ENCODE measurements around the gene ABHD11. TPM values are rescaled to one million over a fixed set of nuclear protein-coding genes. Genes with fewer than 3 reads are reported as not detected.

Gene ABHD11
- total RNA-seq, 4 donors from 2014 or later: 6.1 to 7.9 (median 7.2) TPM

DNA sequence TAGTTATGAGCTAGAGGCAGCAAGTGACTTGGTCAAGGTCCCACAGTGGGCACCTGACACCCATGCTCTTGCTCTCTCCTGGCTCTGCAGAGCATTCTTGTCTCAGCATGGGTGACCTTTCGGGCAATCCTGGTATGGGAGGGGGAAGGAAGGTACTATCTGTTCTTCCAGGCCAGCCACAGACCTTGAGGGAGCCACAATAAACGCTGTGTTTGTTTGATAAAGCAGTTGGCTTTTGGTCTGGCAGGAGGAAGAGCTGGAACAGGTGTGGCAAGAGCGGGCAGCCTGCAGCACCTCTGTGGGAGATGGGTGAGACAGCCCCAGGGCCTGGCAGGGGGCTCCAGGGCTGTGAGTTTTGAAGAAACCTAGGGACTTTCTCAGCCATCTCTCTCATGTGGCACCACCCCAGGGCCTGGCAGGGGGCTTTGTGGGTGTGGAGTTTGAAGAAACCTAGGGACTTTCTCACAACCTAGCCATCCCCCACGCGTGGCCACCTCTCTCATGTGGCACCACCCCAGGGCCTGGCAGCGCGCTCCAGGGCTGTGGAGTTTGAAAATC, 20.1 kb upstream of the ABHD11 start:
- intact Hi-C loops (cut with DNase I): no loop called here
- Histone ChIP-seq H3K36me3 (no peaks in the 10 kb centered on the region), H3K4me1 (no peaks in the 10 kb centered on the region), H3K4me3 (no peak overlapping the region), H3K9me3 (no peaks in the 10 kb centered on the region), H3K27ac (replicated peaks in 1 of 4) (no peak overlapping the region), H3K27me3 (no peaks in the 10 kb centered on the region)
- 85% methylated on average over 7 of the region's 7 CpGs for WGBS
- no peak for DNase-seq (ENCODE audit: extremely low spot score)
- TF ChIP-seq EP300 (IDR thresholded peaks at IDR 0.05): no peak
- TF ChIP-seq, protein P1, sequence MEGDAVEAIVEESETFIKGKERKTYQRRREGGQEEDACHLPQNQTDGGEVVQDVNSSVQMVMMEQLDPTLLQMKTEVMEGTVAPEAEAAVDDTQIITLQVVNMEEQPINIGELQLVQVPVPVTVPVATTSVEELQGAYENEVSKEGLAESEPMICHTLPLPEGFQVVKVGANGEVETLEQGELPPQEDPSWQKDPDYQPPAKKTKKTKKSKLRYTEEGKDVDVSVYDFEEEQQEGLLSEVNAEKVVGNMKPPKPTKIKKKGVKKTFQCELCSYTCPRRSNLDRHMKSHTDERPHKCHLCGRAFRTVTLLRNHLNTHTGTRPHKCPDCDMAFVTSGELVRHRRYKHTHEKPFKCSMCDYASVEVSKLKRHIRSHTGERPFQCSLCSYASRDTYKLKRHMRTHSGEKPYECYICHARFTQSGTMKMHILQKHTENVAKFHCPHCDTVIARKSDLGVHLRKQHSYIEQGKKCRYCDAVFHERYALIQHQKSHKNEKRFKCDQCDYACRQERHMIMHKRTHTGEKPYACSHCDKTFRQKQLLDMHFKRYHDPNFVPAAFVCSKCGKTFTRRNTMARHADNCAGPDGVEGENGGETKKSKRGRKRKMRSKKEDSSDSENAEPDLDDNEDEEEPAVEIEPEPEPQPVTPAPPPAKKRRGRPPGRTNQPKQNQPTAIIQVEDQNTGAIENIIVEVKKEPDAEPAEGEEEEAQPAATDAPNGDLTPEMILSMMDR (IDR thresholded peaks at IDR 0.05): no peak
- no peak for TF ChIP-seq POLR2A (IDR thresholded peaks at IDR 0.05; ENCODE audit: low read depth)
- TF ChIP-seq POLR2AphosphoS5 (IDR thresholded peaks at IDR 0.05): no peak

DNA sequence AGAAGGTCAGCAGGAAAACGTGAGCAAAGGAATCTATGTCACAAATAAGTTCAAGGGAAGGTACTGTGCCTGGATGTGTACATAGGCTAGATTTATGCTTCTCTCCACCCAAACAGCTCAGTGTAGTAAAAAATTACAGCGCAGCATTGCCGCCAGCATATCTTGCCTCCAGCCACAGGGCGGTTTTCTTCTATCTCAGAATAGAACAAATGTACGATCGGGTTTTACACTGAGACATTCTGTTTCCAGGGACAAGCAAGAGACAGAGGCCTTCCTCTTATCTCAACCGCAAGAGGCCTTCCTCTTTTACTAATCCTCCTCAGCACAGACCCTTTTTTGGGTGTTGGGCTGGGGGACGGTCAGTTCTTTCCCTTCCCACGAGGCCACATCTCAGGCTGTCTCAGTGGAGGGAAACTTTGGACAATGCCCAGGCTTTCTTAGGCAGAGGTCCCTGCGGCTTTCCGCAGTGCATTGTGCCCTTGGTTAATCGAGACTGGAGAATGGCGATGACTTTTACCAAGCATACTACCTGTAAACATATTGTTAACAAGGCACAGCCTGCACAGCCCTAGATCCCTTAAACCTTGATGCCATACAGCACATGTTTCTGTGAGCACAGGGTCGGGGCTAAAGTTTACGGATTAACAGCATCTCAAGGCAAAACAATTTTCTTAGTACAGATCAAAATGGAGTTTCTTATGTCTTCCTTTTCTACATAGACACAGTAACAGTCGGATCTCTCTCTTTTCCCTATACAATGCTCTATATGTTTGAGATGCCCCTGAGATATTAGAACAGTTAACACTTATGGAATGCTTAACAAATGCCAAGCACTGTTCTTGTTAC, 11.6 kb upstream of the ABHD11 start:
- Histone ChIP-seq H3K9me3 (no peaks in the 10 kb centered on the region), H3K4me3 (no peak overlapping the region), H3K27ac (replicated peaks in 1 of 4) (no peak overlapping the region), H3K36me3 (no peaks in the 10 kb centered on the region), H3K27me3 (no peaks in the 10 kb centered on the region), H3K4me1 (peaks cover 0 to 16% (median 10%) of the 10 kb centered on the region in 4 donors)
- no peak for DNase-seq (ENCODE audit: extremely low spot score)
- TF ChIP-seq POLR2A (IDR thresholded peaks at IDR 0.05; ENCODE audit: low read depth): no peak
- TF ChIP-seq POLR2AphosphoS5 (IDR thresholded peaks at IDR 0.05): no peak
- TF ChIP-seq, protein P1 (IDR thresholded peaks at IDR 0.05): no peak
- no peak for TF ChIP-seq EP300 (IDR thresholded peaks at IDR 0.05)
- 88% methylated on average over 14 of the region's 16 CpGs for WGBS
- intact Hi-C loops (cut with DNase I): no loop called here

DNA sequence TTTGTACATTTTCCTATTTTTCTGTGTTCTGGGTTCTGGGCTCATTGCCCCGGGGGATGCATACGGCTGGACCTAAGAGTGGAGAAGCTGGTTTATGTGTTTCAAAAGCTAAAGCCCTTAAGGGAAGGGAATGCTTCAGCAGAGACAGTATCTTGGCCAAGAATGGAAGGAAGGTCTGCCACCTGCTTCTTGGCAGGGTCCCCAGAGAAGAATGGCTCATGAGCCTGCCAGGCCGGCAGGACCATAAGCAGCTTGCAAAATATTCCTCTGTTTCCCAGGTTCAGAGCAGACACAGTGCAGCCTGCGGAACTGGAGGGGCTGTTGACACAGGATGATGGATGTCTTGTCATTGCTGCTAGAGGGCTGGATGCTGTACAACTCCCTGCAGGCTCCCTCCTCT, 7.8 kb upstream of the ABHD11 start:
- intact Hi-C loops (cut with DNase I): no loop called here
- TF ChIP-seq, protein P1 (IDR thresholded peaks at IDR 0.05): no peak
- TF ChIP-seq POLR2A (IDR thresholded peaks at IDR 0.05; ENCODE audit: low read depth) (no peak), POLR2AphosphoS5 (IDR thresholded peaks at IDR 0.05) (peak in 1 of 2 donors; percentile 61), EP300 (IDR thresholded peaks at IDR 0.05) (no peak)
- DNase-seq (ENCODE audit: extremely low spot score): no peak
- H3K36me3 ChIP-seq: no peaks in the 10 kb centered on the region
- WGBS: 36% methylated on average over 4 of the region's 4 CpGs
- no peaks in the 10 kb centered on the region for H3K9me3 ChIP-seq
- H3K27me3 ChIP-seq: no peaks in the 10 kb centered on the region
- H3K4me3 ChIP-seq: no peak overlapping the region
- peak overlapping the region in 3 of 4 donors; percentile 46 to 73 (median 60) for H3K27ac ChIP-seq (replicated peaks in 1 of 4)
- peaks cover 0 to 30% (median 20%) of the 10 kb centered on the region in 4 donors for H3K4me1 ChIP-seq

DNA sequence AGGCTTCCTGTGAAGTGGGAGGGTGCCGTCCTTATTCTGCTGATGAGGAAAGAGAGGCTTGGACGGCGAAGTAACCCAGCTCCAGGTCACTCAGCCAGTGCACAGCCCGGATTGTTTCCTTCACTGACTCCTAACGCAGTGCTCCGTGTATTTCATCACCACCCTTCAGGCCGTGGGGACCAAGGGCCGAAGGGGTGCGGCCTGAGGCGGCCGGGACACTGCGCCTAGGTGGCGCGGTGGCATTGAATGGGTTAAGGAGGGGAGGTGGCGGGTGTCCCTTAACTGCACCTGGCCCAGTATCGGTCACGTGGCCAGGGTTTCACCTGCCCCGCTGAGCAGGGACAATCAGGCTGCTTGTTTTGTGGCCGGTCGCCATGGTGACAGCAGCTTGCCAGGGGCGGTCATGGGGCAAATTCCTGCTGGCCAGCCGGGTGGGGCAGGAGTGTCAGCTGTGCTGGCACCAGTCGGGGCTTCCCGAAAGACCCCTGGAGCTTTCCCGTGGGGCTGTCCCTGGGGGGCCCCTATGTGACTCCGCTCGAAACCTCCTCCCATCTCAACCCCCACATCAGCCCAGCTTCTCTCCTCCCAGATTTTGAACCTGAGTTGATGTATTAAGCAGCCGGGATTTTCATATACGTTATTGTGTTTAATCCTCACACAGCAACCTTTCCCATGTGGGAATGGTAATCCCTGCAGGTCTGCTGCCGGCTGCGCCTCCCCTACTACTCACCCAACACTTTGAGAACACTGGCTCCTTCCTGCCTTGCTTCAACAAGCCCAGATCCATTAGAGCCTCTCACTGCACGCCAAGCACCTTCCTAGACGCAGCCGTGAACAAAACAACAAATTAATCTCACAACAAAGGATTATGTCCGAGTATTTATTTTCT, 4.4 kb upstream of the ABHD11 start:
- peak overlapping the region in 3 of 4 donors; percentile 26 to 45 (median 44) for H3K27ac ChIP-seq (replicated peaks in 1 of 4)
- TF ChIP-seq, protein P1 (IDR thresholded peaks at IDR 0.05): no peak
- TF ChIP-seq EP300 (IDR thresholded peaks at IDR 0.05) (no peak), POLR2AphosphoS5 (IDR thresholded peaks at IDR 0.05) (no peak), POLR2A (IDR thresholded peaks at IDR 0.05; ENCODE audit: low read depth) (no peak)
- no peak for DNase-seq (ENCODE audit: extremely low spot score)
- H3K9me3 ChIP-seq: no peaks in the 10 kb centered on the region
- no peaks in the 10 kb centered on the region for H3K27me3 ChIP-seq
- intact Hi-C loops (cut with DNase I): no loop called here
- 48% methylated on average over 30 of the region's 35 CpGs for WGBS
- no peak overlapping the region for H3K4me3 ChIP-seq
- no peaks in the 10 kb centered on the region for H3K36me3 ChIP-seq
- peaks cover 9 to 41% (median 30%) of the 10 kb centered on the region in 4 donors for H3K4me1 ChIP-seq
